ENCODE data around the gene PBX4. TPM values are rescaled to one million over a fixed set of nuclear protein-coding genes. Genes with fewer than 3 reads are reported as not detected.

PBX4 gene
- total and polyA plus RNA-seq, 7 donors, result 0.49 to 6.1 (median 1.9) TPM; not detected in 3

GRCh38 chr19:19550972-19551852 is 67.3 kb downstream of the PBX4 start:
- DNase-seq, result no peak
- intact Hi-C loops (cut with DNase I), result no loop called here
- H3K9me3 ChIP-seq, result no peaks in the 10 kb centered on the region
- 85 to 86% methylated on average over 10 of the region's 10 CpGs for WGBS, 2 donors
- H3K27ac ChIP-seq, result no peak overlapping the region
- H3K27me3 ChIP-seq, result peaks cover 0 to 45% (median 16%) of the 10 kb centered on the region in 3 donors
- H3K4me3 ChIP-seq, result no peak overlapping the region
- no peaks in the 10 kb centered on the region for H3K4me1 ChIP-seq
- no peaks in the 10 kb centered on the region for H3K36me3 ChIP-seq
- TF ChIP-seq POLR2AphosphoS5 (IDR thresholded peaks at IDR 0.05) (no peak), CTCF (IDR thresholded peaks at IDR 0.05) (no peak), EP300 (IDR thresholded peaks at IDR 0.05) (no peak), POLR2A (IDR thresholded peaks at IDR 0.05) (no peak)

GRCh38 chr19:19550485-19550929 is 68.0 kb downstream of the PBX4 start:
- peaks cover 0 to 52% (median 16%) of the 10 kb centered on the region in 3 donors for H3K27me3 ChIP-seq
- 51 to 56% methylated on average over 8 of the region's 8 CpGs for WGBS, 2 donors

GRCh38 chr19:19549804-19550464 is 68.6 kb downstream of the PBX4 start:
- DNase-seq, result no peak
- Histone ChIP-seq H3K27ac (no peak overlapping the region), H3K9me3 (no peaks in the 10 kb centered on the region), H3K4me3 (no peak overlapping the region), H3K36me3 (no peaks in the 10 kb centered on the region), H3K27me3 (peaks cover 0 to 58% (median 17%) of the 10 kb centered on the region in 3 donors), H3K4me1 (no peaks in the 10 kb centered on the region)
- 47 to 72% methylated on average over 23 of the region's 23 CpGs for WGBS, 2 donors
- intact Hi-C loops (cut with DNase I), result no loop called here
- TF ChIP-seq POLR2AphosphoS5 (IDR thresholded peaks at IDR 0.05) (no peak), POLR2A (IDR thresholded peaks at IDR 0.05) (no peak), CTCF (IDR thresholded peaks at IDR 0.05) (no peak), EP300 (IDR thresholded peaks at IDR 0.05) (no peak)

More at GRCh38 chr19:19550485-19550929, 68.0 kb downstream of the PBX4 start:
- Histone ChIP-seq H3K36me3 (no peaks in the 10 kb centered on the region), H3K9me3 (no peaks in the 10 kb centered on the region), H3K4me1 (no peaks in the 10 kb centered on the region), H3K27ac (no peak overlapping the region), H3K4me3 (no peak overlapping the region)
- TF ChIP-seq POLR2AphosphoS5 (IDR thresholded peaks at IDR 0.05) (no peak), EP300 (IDR thresholded peaks at IDR 0.05) (no peak), POLR2A (IDR thresholded peaks at IDR 0.05) (no peak), CTCF (IDR thresholded peaks at IDR 0.05) (no peak)
- DNase-seq, result no peak
- intact Hi-C loops (cut with DNase I), result no loop called here

- no peaks in the 10 kb centered on the region for H3K36me3 ChIP-seq
- 55 to 64% methylated on average over 13 of the region's 13 CpGs for WGBS, 2 donors
- H3K4me1 ChIP-seq, result no peaks in the 10 kb centered on the region
- H3K4me3 ChIP-seq, result no peak overlapping the region
- H3K9me3 ChIP-seq, result no peaks in the 10 kb centered on the region
- H3K27me3 ChIP-seq, result peaks cover 3 to 66% (median 25%) of the 10 kb centered on the region in 3 donors
- intact Hi-C loops (cut with DNase I), result no loop called here
- TF ChIP-seq POLR2AphosphoS5 (IDR thresholded peaks at IDR 0.05) (no peak), CTCF (IDR thresholded peaks at IDR 0.05) (no peak), EP300 (IDR thresholded peaks at IDR 0.05) (no peak)
- no peak overlapping the region for H3K27ac ChIP-seq
- no peak for DNase-seq
Measured at GRCh38 chr19:19548915-19549759, 69.3 kb downstream of the PBX4 start.
